Panc1 (cell line): ENCODE results near the gene PER2.

Experiments
- CTCF ChIP-seq: fragments of 450-650 bp; IDR thresholded peaks from 2 replicates; pipeline ENCODE4 v1.5.1; 2017; ENCODE audit warnings: mild to moderate bottlenecking
- POLR2AphosphoS5 ChIP-seq: IDR thresholded peaks from 2 replicates; pipeline ENCODE4 v1.6.1; 2012; ENCODE audit warnings: mild to moderate bottlenecking, low read depth, low read length, moderate library complexity

DNA sequence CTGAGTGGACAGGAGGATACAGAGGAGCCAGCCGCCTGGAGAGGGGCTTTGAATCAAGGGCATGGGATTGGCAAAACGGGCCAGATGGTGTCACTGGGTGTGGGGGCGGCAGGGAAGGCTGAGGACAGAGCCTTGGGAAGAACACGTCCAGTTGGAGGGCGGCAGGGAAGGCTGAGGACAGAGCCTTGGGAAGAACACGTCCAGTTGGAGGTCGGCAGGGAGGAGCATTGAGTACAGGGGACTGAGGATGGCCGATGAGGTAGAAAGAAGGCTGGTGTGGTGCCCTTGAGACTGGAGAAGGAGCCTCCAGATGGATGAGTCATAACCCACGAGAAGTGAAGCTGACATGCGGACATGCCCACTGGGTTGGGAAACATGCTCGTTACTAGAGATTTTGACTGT is 53.1 kb downstream of the PER2 start:
- TF ChIP-seq CTCF, result no peak
- TF ChIP-seq POLR2AphosphoS5, result no peak
